Neural progenitor cell (in vitro differentiated cells): ENCODE data around the gene PFKFB4. TPM values are rescaled to one million over a fixed set of nuclear protein-coding genes. Genes with fewer than 3 reads are reported as not detected.

Source experiments
- DNase-seq: peaks from one replicate; pipeline ENCODE4 v3.0.0-alpha.2; 2016; ENCODE audit warnings: low spot score
- H2AFZ ChIP-seq: fragments of 200-600 bp; sonication (generic); replicated peaks from 2 replicates; pipeline ENCODE4 v1.6.1; 2016; ENCODE audit warnings: antibody characterized with exemption
- H3F3A ChIP-seq: fragments of 200-600 bp; sonication (generic); 2 replicates; pipeline ENCODE4 v1.6.1; 2016; ENCODE audit warnings: antibody characterized with exemption, low read depth
- H3K27ac ChIP-seq: fragments of 200-600 bp; sonication (generic); 2 replicates; pipeline ENCODE4 v1.5.1; 2016; ENCODE audit warnings: mild to moderate bottlenecking
- H3K27me3 ChIP-seq: fragments of 200-600 bp; sonication (generic); 2 replicates; pipeline ENCODE4 v1.6.1; 2016; ENCODE audit warnings: mild to moderate bottlenecking, moderate library complexity
- H3K36me3 ChIP-seq: fragments of 200-600 bp; sonication (generic); 2 replicates; pipeline ENCODE4 v1.5.1; 2016
- H3K4me1 ChIP-seq: fragments of 200-600 bp; sonication (generic); 2 replicates; pipeline ENCODE4 v1.6.1; 2016; ENCODE audit warnings: mixed run types
- H3K4me2 ChIP-seq: fragments of 200-600 bp; sonication (generic); 2 replicates; pipeline ENCODE4 v1.6.1; 2016
- H3K4me3 ChIP-seq: fragments of 200-600 bp; sonication (generic); 2 replicates; pipeline ENCODE4 v1.5.1; 2016
- H3K79me2 ChIP-seq: fragments of 200-600 bp; sonication (generic); 2 replicates; pipeline ENCODE4 v1.6.1; 2016; ENCODE audit warnings: low read depth
- H3K9ac ChIP-seq: fragments of 200-600 bp; sonication (generic); 2 replicates; pipeline ENCODE4 v1.6.1; 2016
- H3K9me3 ChIP-seq: fragments of 200-600 bp; sonication (generic); 2 replicates; pipeline ENCODE4 v1.5.1; 2016; ENCODE audit warnings: low read depth
- H4K20me1 ChIP-seq: fragments of 200-600 bp; sonication (generic); 2 replicates; pipeline ENCODE4 v1.6.1; 2016; ENCODE audit warnings: low read depth
- H3K27ac Mint-ChIP-seq: 3 replicates; pipeline ENCODE4 v1.8.0; 2021; ENCODE audit warnings: mixed read lengths
- H3K27me3 Mint-ChIP-seq: 2 replicates; pipeline ENCODE4 v1.8.0; 2022; ENCODE audit warnings: low read depth, mild to moderate bottlenecking, inconsistent platforms, moderate library complexity, mixed read lengths; ENCODE audit not compliant: insufficient read depth
- H3K36me3 Mint-ChIP-seq: 3 replicates; pipeline ENCODE4 v1.8.0; 2021; ENCODE audit warnings: mixed read lengths
- H3K4me1 Mint-ChIP-seq: 3 replicates; pipeline ENCODE4 v1.8.0; 2021; ENCODE audit warnings: mixed read lengths
- H3K4me3 Mint-ChIP-seq: 3 replicates; pipeline ENCODE4 v1.8.0; 2021; ENCODE audit warnings: mild to moderate bottlenecking, moderate library complexity, mixed read lengths
- H3K9me3 Mint-ChIP-seq: 3 replicates; pipeline ENCODE4 v1.8.0; 2020; ENCODE audit warnings: mixed read lengths
- CTCF ChIP-seq: fragments of 200-600 bp; sonication (generic); IDR thresholded peaks from 2 replicates; pipeline ENCODE4 v1.5.1; 2017; ENCODE audit warnings: antibody characterized with exemption, mild to moderate bottlenecking
- EZH2 ChIP-seq: fragments of 200-600 bp; sonication (generic); IDR thresholded peaks from 2 replicates; pipeline ENCODE4 v1.6.1; 2017; ENCODE audit warnings: antibody characterized with exemption, mild to moderate bottlenecking, moderate library complexity
- EZH2phosphoT487 ChIP-seq: fragments of 200-600 bp; sonication (generic); IDR thresholded peaks from 2 replicates; pipeline ENCODE4 v1.6.1; 2017; ENCODE audit warnings: antibody characterized with exemption
- total RNA-seq: library from RNA; depleted of rRNA; stranded (reverse); fragments of >200 nt; gene quantifications from 2 replicates; pipeline ENCODE4 v1.2.3, GENCODE V29; 2015; ENCODE audit warnings: low replicate concordance

PFKFB4 gene
- total RNA-seq, 1 donor from 2014 or later, result 59.5 TPM

GRCh38 chr3:48596676-48597407 lies 40.2 kb upstream of the PFKFB4 start:
- no peaks in the 10 kb centered on the region for H4K20me1 ChIP-seq

DNA sequence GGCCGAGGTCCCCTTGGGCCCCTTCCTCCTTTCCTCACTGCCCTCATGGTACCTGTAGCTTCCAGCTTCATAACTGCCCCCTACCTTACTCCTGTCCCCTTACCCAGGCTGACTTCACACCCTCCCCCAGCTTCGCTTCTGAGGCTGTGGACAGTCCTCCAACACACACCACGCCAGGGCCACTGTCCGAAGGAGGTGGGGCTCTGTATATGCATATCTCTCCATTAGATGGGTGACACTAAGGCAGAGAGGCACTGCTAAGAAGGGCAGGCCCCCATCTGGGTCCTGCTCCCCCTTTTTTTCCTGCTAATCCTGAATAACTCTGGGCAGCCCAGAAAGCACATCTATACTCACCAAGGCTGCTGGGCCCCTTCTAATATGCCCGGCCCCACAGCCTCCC lies 39.6 kb upstream of the PFKFB4 start:
- Histone ChIP-seq H4K20me1 (no peaks in the 10 kb centered on the region), H3K4me3 (no peak overlapping the region), H3K36me3 (no peaks in the 10 kb centered on the region), H3K27ac (no peak overlapping the region), H2AFZ (no peak overlapping the region), H3F3A (no peaks in the 10 kb centered on the region), H3K27me3 (no peaks in the 10 kb centered on the region), H3K9me3 (no peaks in the 10 kb centered on the region), H3K4me1 (no peaks in the 10 kb centered on the region), H3K9ac (no peak overlapping the region), H3K79me2 (no peaks in the 10 kb centered on the region), H3K4me2 (no peak overlapping the region)
- peaks cover 13% of the 10 kb centered on the region for H3K4me1 Mint-ChIP-seq
- no peak for DNase-seq
- TF ChIP-seq EZH2 (no peak), EZH2phosphoT487 (no peak), CTCF (no peak)
- peaks cover 8% of the 10 kb centered on the region for H3K27me3 Mint-ChIP-seq
- H3K4me3 Mint-ChIP-seq, result peak overlapping the region; percentile 19
- H3K36me3 Mint-ChIP-seq, result peaks cover 16% of the 10 kb centered on the region
- H3K9me3 Mint-ChIP-seq, result no peaks in the 10 kb centered on the region
- H3K27ac Mint-ChIP-seq, result peak overlapping the region; percentile 83

More at GRCh38 chr3:48596676-48597407, 40.2 kb upstream of the PFKFB4 start:
- peaks cover 13% of the 10 kb centered on the region for H3K4me1 Mint-ChIP-seq
- peaks cover 8% of the 10 kb centered on the region for H3K27me3 Mint-ChIP-seq
- H3K4me3 Mint-ChIP-seq, result no peak overlapping the region
- Histone ChIP-seq H3K79me2 (no peaks in the 10 kb centered on the region), H3K27me3 (no peaks in the 10 kb centered on the region), H3K4me1 (no peaks in the 10 kb centered on the region), H3K9me3 (no peaks in the 10 kb centered on the region), H3K9ac (no peak overlapping the region), H3K4me2 (no peak overlapping the region), H3K27ac (no peak overlapping the region), H3F3A (no peaks in the 10 kb centered on the region), H2AFZ (no peak overlapping the region), H3K4me3 (no peak overlapping the region), H3K36me3 (no peaks in the 10 kb centered on the region)
- H3K27ac Mint-ChIP-seq, result peak overlapping the region; percentile 50
- peaks cover 16% of the 10 kb centered on the region for H3K36me3 Mint-ChIP-seq
- no peak for DNase-seq
- H3K9me3 Mint-ChIP-seq, result no peaks in the 10 kb centered on the region
- TF ChIP-seq EZH2 (no peak), CTCF (no peak), EZH2phosphoT487 (no peak)

DNA sequence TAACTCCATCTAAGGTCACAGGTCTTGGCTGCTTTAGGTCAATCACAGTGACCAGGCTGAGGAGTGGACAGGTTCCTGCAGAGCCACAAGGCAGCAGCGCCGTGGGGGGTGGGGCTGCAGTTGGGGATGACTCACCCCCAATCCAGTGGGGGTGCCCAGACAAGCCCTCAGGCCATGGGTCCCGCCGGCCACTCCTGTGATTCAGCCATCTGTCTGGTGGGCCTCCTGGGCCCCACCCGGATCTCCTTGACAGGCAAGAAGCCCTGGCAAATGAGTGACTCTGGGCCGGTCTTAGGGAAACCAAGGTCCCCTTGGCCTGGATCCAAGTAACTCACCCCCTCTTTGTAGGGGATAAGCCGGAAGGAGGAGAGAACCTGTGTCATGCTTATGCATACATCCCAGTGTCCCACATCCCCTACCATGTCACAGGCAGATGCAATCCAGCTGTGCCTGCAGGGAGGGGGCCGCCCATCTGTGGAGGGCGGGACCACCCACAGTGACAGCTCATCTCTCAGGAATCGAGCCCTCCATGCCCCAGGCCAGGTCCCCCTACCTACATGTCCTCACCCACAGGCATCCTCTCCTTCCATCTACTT lies 39.0 kb upstream of the PFKFB4 start:
- Mint-ChIP-seq H3K9me3 (no peaks in the 10 kb centered on the region), H3K36me3 (peaks cover 13% of the 10 kb centered on the region), H3K4me1 (peaks cover 13% of the 10 kb centered on the region), H3K27ac (no peak overlapping the region), H3K4me3 (peak overlapping the region; percentile 19), H3K27me3 (peaks cover 10% of the 10 kb centered on the region)
- Histone ChIP-seq H3F3A (no peaks in the 10 kb centered on the region), H3K4me3 (no peak overlapping the region), H3K4me1 (no peaks in the 10 kb centered on the region), H2AFZ (no peak overlapping the region), H3K36me3 (no peaks in the 10 kb centered on the region), H3K9ac (no peak overlapping the region), H3K27ac (no peak overlapping the region), H3K79me2 (no peaks in the 10 kb centered on the region), H3K9me3 (no peaks in the 10 kb centered on the region), H4K20me1 (no peaks in the 10 kb centered on the region), H3K4me2 (no peak overlapping the region), H3K27me3 (no peaks in the 10 kb centered on the region)
- TF ChIP-seq EZH2, result no peak
- no peak for TF ChIP-seq CTCF
- TF ChIP-seq EZH2phosphoT487, result no peak
- DNase-seq, result peak; percentile 26
